T47D (cell line): Measurements from ENCODE around the gene PSMD4.

Experiments used
- DNase-seq, 2 experiments: peaks; one replicate each; pipeline versions ENCODE4 v3.0.0 to v3.0.0-alpha.2; 2011 to 2012; ENCODE audit warnings: low read depth in 1 of 2, low spot score in 1 of 2
- JUND ChIP-seq: IDR thresholded peaks from 2 replicates; pipeline ENCODE4 v1.6.1; 2012; ENCODE audit warnings: low read depth
- in situ Hi-C: cut with HindIII; loops from 2 replicates; pipeline ENCODE4 v1.10.0; 2016; ENCODE audit warnings: low sequenced_read_pairs, low pct_unique_long_range_greater_than_20kb

PSMD4 gene

GRCh38 chr1:151292207-151293030 lies 37.9 kb downstream of the PSMD4 start:
- no peak for DNase-seq
- TF ChIP-seq JUND = no peak
- in situ Hi-C loops = no loop called here

- no peak for TF ChIP-seq JUND
- DNase-seq = no peak
- in situ Hi-C loops = no loop called here
These were observed 38.6 kb downstream of the PSMD4 start for GRCh38 chr1:151293093-151293492.

GRCh38 chr1:151294742-151295462 lies 40.4 kb downstream of the PSMD4 start:
- in situ Hi-C loops = no loop called here
- TF ChIP-seq JUND = no peak
- DNase-seq = no peak

- TF ChIP-seq JUND = no peak
- DNase-seq = no peak
- in situ Hi-C loops = no loop called here
These were observed 55.3 kb downstream of the PSMD4 start for GRCh38 chr1:151309811-151310323.

- in situ Hi-C loops = no loop called here
- DNase-seq = no peak
- TF ChIP-seq JUND = no peak
These were observed 56.5 kb downstream of the PSMD4 start for GRCh38 chr1:151311011-151311410.

- in situ Hi-C loops = no loop called here
- peak in 1 of 2 experiments; percentile 48 for DNase-seq
- no peak for TF ChIP-seq JUND
These were observed 57.2 kb downstream of the PSMD4 start for GRCh38 chr1:151311589-151312331.

- in situ Hi-C loops = no loop called here
- no peak for TF ChIP-seq JUND
- no peak for DNase-seq
These were observed 57.9 kb downstream of the PSMD4 start for GRCh38 chr1:151312411-151312810.

GRCh38 chr1:151312826-151313225 lies 58.3 kb downstream of the PSMD4 start:
- in situ Hi-C loops = no loop called here
- no peak for DNase-seq
- no peak for TF ChIP-seq JUND

GRCh38 chr1:151313501-151313900 lies 59.0 kb downstream of the PSMD4 start:
- in situ Hi-C loops = no loop called here
- DNase-seq = no peak
- TF ChIP-seq JUND = no peak

- no peak for TF ChIP-seq JUND
- in situ Hi-C loops = no loop called here
- DNase-seq = no peak
These were observed 59.8 kb downstream of the PSMD4 start for GRCh38 chr1:151314137-151314875.

- no peak for TF ChIP-seq JUND
- in situ Hi-C loops = no loop called here
- DNase-seq = no peak
These were observed 61.2 kb downstream of the PSMD4 start for GRCh38 chr1:151315565-151316235.
